Neural progenitor cell (in vitro differentiated cells): Measurements from ENCODE around the gene KLC3. TPM values are rescaled to one million over a fixed set of nuclear protein-coding genes. Genes with fewer than 3 reads are reported as not detected.

Source experiments
- DNase-seq: peaks from one replicate; pipeline ENCODE4 v3.0.0-alpha.2; 2016; ENCODE audit warnings: low spot score
- H2AFZ ChIP-seq: fragments of 200-600 bp; sonication (generic); replicated peaks from 2 replicates; pipeline ENCODE4 v1.6.1; 2016; ENCODE audit warnings: antibody characterized with exemption
- H3F3A ChIP-seq: fragments of 200-600 bp; sonication (generic); 2 replicates; pipeline ENCODE4 v1.6.1; 2016; ENCODE audit warnings: antibody characterized with exemption, low read depth
- H3K27ac ChIP-seq: fragments of 200-600 bp; sonication (generic); 2 replicates; pipeline ENCODE4 v1.5.1; 2016; ENCODE audit warnings: mild to moderate bottlenecking
- H3K27me3 ChIP-seq: fragments of 200-600 bp; sonication (generic); 2 replicates; pipeline ENCODE4 v1.6.1; 2016; ENCODE audit warnings: mild to moderate bottlenecking, moderate library complexity
- H3K36me3 ChIP-seq: fragments of 200-600 bp; sonication (generic); 2 replicates; pipeline ENCODE4 v1.5.1; 2016
- H3K4me1 ChIP-seq: fragments of 200-600 bp; sonication (generic); 2 replicates; pipeline ENCODE4 v1.6.1; 2016; ENCODE audit warnings: mixed run types
- H3K4me2 ChIP-seq: fragments of 200-600 bp; sonication (generic); 2 replicates; pipeline ENCODE4 v1.6.1; 2016
- H3K4me3 ChIP-seq: fragments of 200-600 bp; sonication (generic); 2 replicates; pipeline ENCODE4 v1.5.1; 2016
- H3K79me2 ChIP-seq: fragments of 200-600 bp; sonication (generic); 2 replicates; pipeline ENCODE4 v1.6.1; 2016; ENCODE audit warnings: low read depth
- H3K9ac ChIP-seq: fragments of 200-600 bp; sonication (generic); 2 replicates; pipeline ENCODE4 v1.6.1; 2016
- H3K9me3 ChIP-seq: fragments of 200-600 bp; sonication (generic); 2 replicates; pipeline ENCODE4 v1.5.1; 2016; ENCODE audit warnings: low read depth
- H4K20me1 ChIP-seq: fragments of 200-600 bp; sonication (generic); 2 replicates; pipeline ENCODE4 v1.6.1; 2016; ENCODE audit warnings: low read depth
- H3K27ac Mint-ChIP-seq: 3 replicates; pipeline ENCODE4 v1.8.0; 2021; ENCODE audit warnings: mixed read lengths
- H3K27me3 Mint-ChIP-seq: 2 replicates; pipeline ENCODE4 v1.8.0; 2022; ENCODE audit warnings: low read depth, mild to moderate bottlenecking, inconsistent platforms, moderate library complexity, mixed read lengths; ENCODE audit not compliant: insufficient read depth
- H3K36me3 Mint-ChIP-seq: 3 replicates; pipeline ENCODE4 v1.8.0; 2021; ENCODE audit warnings: mixed read lengths
- H3K4me1 Mint-ChIP-seq: 3 replicates; pipeline ENCODE4 v1.8.0; 2021; ENCODE audit warnings: mixed read lengths
- H3K4me3 Mint-ChIP-seq: 3 replicates; pipeline ENCODE4 v1.8.0; 2021; ENCODE audit warnings: mild to moderate bottlenecking, moderate library complexity, mixed read lengths
- H3K9me3 Mint-ChIP-seq: 3 replicates; pipeline ENCODE4 v1.8.0; 2020; ENCODE audit warnings: mixed read lengths
- EZH2 ChIP-seq: fragments of 200-600 bp; sonication (generic); IDR thresholded peaks from 2 replicates; pipeline ENCODE4 v1.6.1; 2017; ENCODE audit warnings: antibody characterized with exemption, mild to moderate bottlenecking, moderate library complexity
- EZH2phosphoT487 ChIP-seq: fragments of 200-600 bp; sonication (generic); IDR thresholded peaks from 2 replicates; pipeline ENCODE4 v1.6.1; 2017; ENCODE audit warnings: antibody characterized with exemption
- total RNA-seq: library from RNA; depleted of rRNA; stranded (reverse); fragments of >200 nt; gene quantifications from 2 replicates; pipeline ENCODE4 v1.2.3, GENCODE V29; 2015; ENCODE audit warnings: low replicate concordance
- TF ChIP-seq, protein P1 (sequence below): fragments of 200-600 bp; sonication (generic); IDR thresholded peaks from 2 replicates; pipeline ENCODE4 v1.5.1; 2017; ENCODE audit warnings: antibody characterized with exemption, mild to moderate bottlenecking

KLC3 gene
- total RNA-seq, 1 donor from 2014 or later = not detected

GRCh38 chr19:45354241-45354842, 13.8 kb downstream of the KLC3 start:
- H3K79me2 ChIP-seq = no peaks in the 10 kb centered on the region
- H3K4me1 ChIP-seq = no peaks in the 10 kb centered on the region
- no peaks in the 10 kb centered on the region for H3F3A ChIP-seq
- no peaks in the 10 kb centered on the region for H3K27me3 ChIP-seq
- no peak for DNase-seq
- Mint-ChIP-seq H3K27me3 (peaks cover 5% of the 10 kb centered on the region), H3K27ac (no peak overlapping the region), H3K4me1 (peaks cover 9% of the 10 kb centered on the region), H3K9me3 (no peaks in the 10 kb centered on the region), H3K4me3 (no peak overlapping the region), H3K36me3 (peaks cover 30% of the 10 kb centered on the region)
- TF ChIP-seq EZH2 (no peak), EZH2phosphoT487 (no peak)
- TF ChIP-seq, protein P1, sequence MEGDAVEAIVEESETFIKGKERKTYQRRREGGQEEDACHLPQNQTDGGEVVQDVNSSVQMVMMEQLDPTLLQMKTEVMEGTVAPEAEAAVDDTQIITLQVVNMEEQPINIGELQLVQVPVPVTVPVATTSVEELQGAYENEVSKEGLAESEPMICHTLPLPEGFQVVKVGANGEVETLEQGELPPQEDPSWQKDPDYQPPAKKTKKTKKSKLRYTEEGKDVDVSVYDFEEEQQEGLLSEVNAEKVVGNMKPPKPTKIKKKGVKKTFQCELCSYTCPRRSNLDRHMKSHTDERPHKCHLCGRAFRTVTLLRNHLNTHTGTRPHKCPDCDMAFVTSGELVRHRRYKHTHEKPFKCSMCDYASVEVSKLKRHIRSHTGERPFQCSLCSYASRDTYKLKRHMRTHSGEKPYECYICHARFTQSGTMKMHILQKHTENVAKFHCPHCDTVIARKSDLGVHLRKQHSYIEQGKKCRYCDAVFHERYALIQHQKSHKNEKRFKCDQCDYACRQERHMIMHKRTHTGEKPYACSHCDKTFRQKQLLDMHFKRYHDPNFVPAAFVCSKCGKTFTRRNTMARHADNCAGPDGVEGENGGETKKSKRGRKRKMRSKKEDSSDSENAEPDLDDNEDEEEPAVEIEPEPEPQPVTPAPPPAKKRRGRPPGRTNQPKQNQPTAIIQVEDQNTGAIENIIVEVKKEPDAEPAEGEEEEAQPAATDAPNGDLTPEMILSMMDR = no peak
- no peaks in the 10 kb centered on the region for H3K36me3 ChIP-seq
- H3K27ac ChIP-seq = no peak overlapping the region
- H3K4me3 ChIP-seq = no peak overlapping the region
- peaks cover 11% of the 10 kb centered on the region for H4K20me1 ChIP-seq
- H2AFZ ChIP-seq = no peak overlapping the region
- no peaks in the 10 kb centered on the region for H3K9me3 ChIP-seq
- H3K9ac ChIP-seq = no peak overlapping the region
- no peak overlapping the region for H3K4me2 ChIP-seq

GRCh38 chr19:45355402-45355801, 14.9 kb downstream of the KLC3 start:
- no peaks in the 10 kb centered on the region for H3K9me3 Mint-ChIP-seq
- TF ChIP-seq EZH2 (no peak), EZH2phosphoT487 (no peak)
- TF ChIP-seq, protein P1 = no peak
- H3K4me1 ChIP-seq = no peaks in the 10 kb centered on the region
- no peaks in the 10 kb centered on the region for H3K36me3 ChIP-seq
- H3K9me3 ChIP-seq = no peaks in the 10 kb centered on the region
- no peak overlapping the region for H3K9ac ChIP-seq
- H3K36me3 Mint-ChIP-seq = peaks cover 32% of the 10 kb centered on the region
- H3K79me2 ChIP-seq = no peaks in the 10 kb centered on the region
- no peak overlapping the region for H3K27ac ChIP-seq
- no peaks in the 10 kb centered on the region for H3K27me3 ChIP-seq
- peaks cover 5% of the 10 kb centered on the region for H4K20me1 ChIP-seq
- DNase-seq = no peak
- H3K27me3 Mint-ChIP-seq = peaks cover 3% of the 10 kb centered on the region
- H3F3A ChIP-seq = no peaks in the 10 kb centered on the region
- peaks cover 9% of the 10 kb centered on the region for H3K4me1 Mint-ChIP-seq
- H3K27ac Mint-ChIP-seq = no peak overlapping the region
- no peak overlapping the region for H3K4me3 Mint-ChIP-seq
- no peak overlapping the region for H3K4me2 ChIP-seq
- H3K4me3 ChIP-seq = no peak overlapping the region
- no peak overlapping the region for H2AFZ ChIP-seq

DNA sequence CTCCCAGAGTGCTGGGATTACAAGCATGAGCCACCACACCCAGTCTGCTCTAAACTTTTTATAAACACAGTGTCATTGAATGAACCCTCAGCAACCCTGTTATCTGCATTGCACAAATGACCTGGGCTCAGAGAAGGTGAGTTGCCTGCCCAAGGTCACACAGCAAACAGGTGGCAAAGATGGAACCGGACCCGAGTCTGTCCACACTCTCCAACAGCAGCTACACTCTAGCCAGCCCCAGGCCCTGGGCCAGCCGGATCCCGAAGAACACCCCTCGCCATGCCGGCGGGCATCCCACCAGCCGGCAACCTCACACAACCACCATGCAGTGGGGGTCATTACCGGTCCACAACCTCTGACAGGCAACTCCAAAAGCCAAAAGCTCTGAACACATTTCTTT, 15.4 kb downstream of the KLC3 start:
- H3K27me3 ChIP-seq = no peaks in the 10 kb centered on the region
- no peaks in the 10 kb centered on the region for H3F3A ChIP-seq
- no peaks in the 10 kb centered on the region for H3K79me2 ChIP-seq
- peaks cover 32% of the 10 kb centered on the region for H3K36me3 Mint-ChIP-seq
- H2AFZ ChIP-seq = no peak overlapping the region
- no peaks in the 10 kb centered on the region for H3K36me3 ChIP-seq
- no peak for DNase-seq
- H4K20me1 ChIP-seq = peaks cover 5% of the 10 kb centered on the region
- no peaks in the 10 kb centered on the region for H3K4me1 ChIP-seq
- H3K4me3 ChIP-seq = no peak overlapping the region
- H3K27ac ChIP-seq = no peak overlapping the region
- no peak overlapping the region for H3K9ac ChIP-seq
- H3K9me3 Mint-ChIP-seq = no peaks in the 10 kb centered on the region
- H3K4me2 ChIP-seq = no peak overlapping the region
- H3K27ac Mint-ChIP-seq = no peak overlapping the region
- H3K9me3 ChIP-seq = no peaks in the 10 kb centered on the region
- peaks cover 3% of the 10 kb centered on the region for H3K27me3 Mint-ChIP-seq
- H3K4me3 Mint-ChIP-seq = no peak overlapping the region
- H3K4me1 Mint-ChIP-seq = peaks cover 9% of the 10 kb centered on the region
- TF ChIP-seq, protein P1 = no peak
- TF ChIP-seq EZH2phosphoT487 (no peak), EZH2 (no peak)
